ENCODE data around the gene BCLAF3. TPM values are rescaled to one million over a fixed set of nuclear protein-coding genes. Genes with fewer than 3 reads are reported as not detected.

BCLAF3 gene
- total RNA-seq (2022), result 5.7 and 7.8 TPM in 2 replicates
- percentile 64 among the genes with signal in this experiment for Bru-seq, nascent RNA
- BruChase-seq, experiment 1, labeled RNA remaining after a 2-hour chase, result percentile 69 among the genes with signal in this experiment
- percentile 63 among the genes with signal in this experiment for BruChase-seq, experiment 2, labeled RNA remaining after a 6-hour chase
- long read RNA-seq, partial matches to known transcripts, result 0 of 5 reads
- long read RNA-seq, other reads (novel, unspliced or antisense), result 5 of 5 reads

- H3K4me1 Mint-ChIP-seq (ENCODE audit: low read depth, unreplicated experiment), result peaks cover 13% of the 10 kb centered on the region
- no TSS peak for BruUV-seq (replicated peaks)
- H3K36me3 Mint-ChIP-seq (ENCODE audit: insufficient read depth, unreplicated experiment), result peaks cover 19% of the 10 kb centered on the region
- H3K36me3 ChIP-seq (ENCODE audit: control insufficient read depth, insufficient read depth, low read length), result no peaks in the 10 kb centered on the region
- H3K27ac Mint-ChIP-seq (ENCODE audit: unreplicated experiment), result peak within 1 kb of the TSS; percentile 75
- intact Hi-C loops (cut with micrococcal nuclease; ENCODE audit: unreplicated experiment), result loop anchor here (1.0 to 2.0 kb wide), 2 partner anchors 76 to 85 kb away; no protein-coding TSS in a partner anchor
- ChIA-PET POLR2A (no interaction called here), CTCF (interaction anchor here (0.9 kb wide), 1 partner anchor 86 kb away, joined by 3 read pairs; no protein-coding TSS in a partner anchor)
- H3K4me1 ChIP-seq, result no peaks in the 10 kb centered on the region
- peak within 1 kb of the TSS; percentile 81 for H3K4me3 Mint-ChIP-seq (ENCODE audit: unreplicated experiment)
- DNase-seq, result peak; percentile 86 to 94
- peak; percentile 61 to 75 for TF ChIP-seq CTCF (IDR thresholded peaks at IDR 0.05; ENCODE audit: insufficient read depth in 1 of 2, low read depth in 1 of 2, low read length in 1 of 2, severe bottlenecking in 1 of 2, unreplicated experiment in 1 of 2)
- H3K4me3 ChIP-seq (ENCODE audit: low read depth, low read length), result peak within 1 kb of the TSS; percentile 71
- H3K27me3 Mint-ChIP-seq (ENCODE audit: insufficient read depth, unreplicated experiment), result no peaks in the 10 kb centered on the region
- no peaks in the 10 kb centered on the region for H3K9me3 Mint-ChIP-seq (ENCODE audit: unreplicated experiment)
- H3K27me3 ChIP-seq (replicated peaks; ENCODE audit: control insufficient read depth, insufficient read depth, low read length), result no peaks in the 10 kb centered on the region
- H3K9me3 ChIP-seq, result no peaks in the 10 kb centered on the region
Observed at GRCh38 chrX:19990556-19991349, at the start of gene BCLAF3. Gene BCLAF3, minus strand, starts transcription at chrX:19991061. Its CDS starts 20,797 bp downstream, at chrX:19970264.

GRCh38 chrX:20038966-20039365 is 48.1 kb upstream of the BCLAF3 start:
- intact Hi-C loops (cut with micrococcal nuclease; ENCODE audit: unreplicated experiment), result no loop called here
- H3K36me3 ChIP-seq (ENCODE audit: control insufficient read depth, insufficient read depth, low read length), result no peaks in the 10 kb centered on the region
- Mint-ChIP-seq H3K27me3 (ENCODE audit: insufficient read depth, unreplicated experiment) (no peaks in the 10 kb centered on the region), H3K9me3 (ENCODE audit: unreplicated experiment) (no peaks in the 10 kb centered on the region), H3K27ac (ENCODE audit: unreplicated experiment) (no peak overlapping the region), H3K4me3 (ENCODE audit: unreplicated experiment) (no peak overlapping the region), H3K4me1 (ENCODE audit: low read depth, unreplicated experiment) (no peaks in the 10 kb centered on the region), H3K36me3 (ENCODE audit: insufficient read depth, unreplicated experiment) (peaks cover 29% of the 10 kb centered on the region)
- no peaks in the 10 kb centered on the region for H3K4me1 ChIP-seq
- ChIA-PET POLR2A (no interaction called here), CTCF (no interaction called here)
- H3K27me3 ChIP-seq (replicated peaks; ENCODE audit: control insufficient read depth, insufficient read depth, low read length), result no peaks in the 10 kb centered on the region
- TF ChIP-seq CTCF (IDR thresholded peaks at IDR 0.05; ENCODE audit: insufficient read depth in 1 of 2, low read depth in 1 of 2, low read length in 1 of 2, severe bottlenecking in 1 of 2, unreplicated experiment in 1 of 2), result no peak
- no peaks in the 10 kb centered on the region for H3K9me3 ChIP-seq
- no TSS peak for BruUV-seq (replicated peaks)
- DNase-seq, result no peak
- H3K4me3 ChIP-seq (ENCODE audit: low read depth, low read length), result no peak overlapping the region

- no peak for DNase-seq
- Histone ChIP-seq H3K27me3 (replicated peaks; ENCODE audit: control insufficient read depth, insufficient read depth, low read length) (no peaks in the 10 kb centered on the region), H3K4me3 (ENCODE audit: low read depth, low read length) (no peak overlapping the region), H3K36me3 (ENCODE audit: control insufficient read depth, insufficient read depth, low read length) (no peaks in the 10 kb centered on the region), H3K9me3 (no peaks in the 10 kb centered on the region), H3K4me1 (no peaks in the 10 kb centered on the region)
- Mint-ChIP-seq H3K9me3 (ENCODE audit: unreplicated experiment) (no peaks in the 10 kb centered on the region), H3K4me3 (ENCODE audit: unreplicated experiment) (no peak overlapping the region), H3K27me3 (ENCODE audit: insufficient read depth, unreplicated experiment) (no peaks in the 10 kb centered on the region), H3K36me3 (ENCODE audit: insufficient read depth, unreplicated experiment) (peaks cover 34% of the 10 kb centered on the region), H3K4me1 (ENCODE audit: low read depth, unreplicated experiment) (no peaks in the 10 kb centered on the region), H3K27ac (ENCODE audit: unreplicated experiment) (no peak overlapping the region)
- no TSS peak for BruUV-seq (replicated peaks)
- CTCF ChIA-PET, result no interaction called here
- intact Hi-C loops (cut with micrococcal nuclease; ENCODE audit: unreplicated experiment), result no loop called here
- POLR2A ChIA-PET, result no interaction called here
- TF ChIP-seq CTCF (IDR thresholded peaks at IDR 0.05; ENCODE audit: insufficient read depth in 1 of 2, low read depth in 1 of 2, low read length in 1 of 2, severe bottlenecking in 1 of 2, unreplicated experiment in 1 of 2), result no peak
Observed at GRCh38 chrX:20037186-20037585, 46.3 kb upstream of the BCLAF3 start.

Measured in Caco-2 (cell line).